Stimulated activated CD4-positive, alpha-beta T cell treated with anti-CD3 and anti-CD28 coated beads, TNF-alpha, amount 100 ng/mL, for 48 hours (primary cell): ENCODE data around the gene SH3BP4.

Experiments
- DNase-seq, 3 donors: peaks; one replicate each; pipeline ENCODE4 v3.0.0-alpha.2; 2020; ENCODE audit warnings: low read depth in 3 of 3

SH3BP4 gene

GRCh38 chr2:234951664-234952269, at the start of gene SH3BP4:
SH3BP4 (plus strand) TSS chr2:234952017; CDS start chr2:235035003, 82,986 bp downstream.
- DNase-seq: peak; percentile 6 to 20 (median 9)

GRCh38 chr2:234904785-234905184, 47.0 kb upstream of the SH3BP4 start:
- DNase-seq: no peak

- no peak for DNase-seq
Observed at GRCh38 chr2:234905547-234906265, 46.1 kb upstream of the SH3BP4 start.

GRCh38 chr2:234910186-234910679, 41.6 kb upstream of the SH3BP4 start:
- DNase-seq: no peak

- no peak for DNase-seq
Observed at GRCh38 chr2:234911271-234911670, 40.5 kb upstream of the SH3BP4 start.

GRCh38 chr2:234912437-234912836, 39.4 kb upstream of the SH3BP4 start:
- no peak for DNase-seq

- DNase-seq: no peak
Observed at GRCh38 chr2:234913208-234913626, 38.6 kb upstream of the SH3BP4 start.

- DNase-seq: no peak
Observed at GRCh38 chr2:234914371-234915154, 37.3 kb upstream of the SH3BP4 start.

GRCh38 chr2:234916674-234917073, 35.1 kb upstream of the SH3BP4 start:
- DNase-seq: no peak

GRCh38 chr2:234917211-234917975, 34.4 kb upstream of the SH3BP4 start:
- DNase-seq: no peak

GRCh38 chr2:234919711-234920110, 32.1 kb upstream of the SH3BP4 start:
- no peak for DNase-seq

GRCh38 chr2:234920836-234921235, 31.0 kb upstream of the SH3BP4 start:
- no peak for DNase-seq

- no peak for DNase-seq
Observed at GRCh38 chr2:234929002-234929401, 22.8 kb upstream of the SH3BP4 start.

- no peak for DNase-seq
Observed at GRCh38 chr2:234930397-234930796, 21.4 kb upstream of the SH3BP4 start.

GRCh38 chr2:234931371-234931770, 20.4 kb upstream of the SH3BP4 start:
- no peak for DNase-seq

- DNase-seq: no peak
Observed at GRCh38 chr2:234932591-234933168, 19.1 kb upstream of the SH3BP4 start.

GRCh38 chr2:234935311-234935710, 16.5 kb upstream of the SH3BP4 start:
- no peak for DNase-seq

GRCh38 chr2:234939576-234939975, 12.2 kb upstream of the SH3BP4 start:
- no peak for DNase-seq

GRCh38 chr2:234939996-234940395, 11.8 kb upstream of the SH3BP4 start:
- no peak for DNase-seq

- no peak for DNase-seq
Observed at GRCh38 chr2:234940527-234940926, 11.3 kb upstream of the SH3BP4 start.

GRCh38 chr2:234945339-234945873, 6.4 kb upstream of the SH3BP4 start:
- DNase-seq: no peak
